COR-L47 (cell line): Measurements from ENCODE around the gene PCED1A.
A peak's percentile ranks its signal among the peaks of the same experiment; 100 is the strongest.

ENCODE experiments used
- DNase-seq: peaks from one replicate; lab custom pipeline; 2025; lab: John Stamatoyannopoulos, UW

The PCED1A gene, protein sequence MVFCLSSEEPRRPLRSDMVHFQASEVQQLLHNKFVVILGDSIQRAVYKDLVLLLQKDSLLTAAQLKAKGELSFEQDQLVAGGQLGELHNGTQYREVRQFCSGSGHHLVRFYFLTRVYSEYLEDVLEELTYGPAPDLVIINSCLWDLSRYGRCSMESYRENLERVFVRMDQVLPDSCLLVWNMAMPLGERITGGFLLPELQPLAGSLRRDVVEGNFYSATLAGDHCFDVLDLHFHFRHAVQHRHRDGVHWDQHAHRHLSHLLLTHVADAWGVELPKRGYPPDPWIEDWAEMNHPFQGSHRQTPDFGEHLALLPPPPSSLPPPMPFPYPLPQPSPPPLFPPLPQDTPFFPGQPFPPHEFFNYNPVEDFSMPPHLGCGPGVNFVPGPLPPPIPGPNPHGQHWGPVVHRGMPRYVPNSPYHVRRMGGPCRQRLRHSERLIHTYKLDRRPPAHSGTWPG

GRCh38 chr20:2840138-2840966 lies at the start of gene PCED1A, which contains the start of gene VPS16:
Gene PCED1A, minus strand, starts transcription at chr20:2840655. Its CDS starts 743 bp downstream, at chr20:2839912.
Gene VPS16, plus strand, starts transcription at chr20:2840745. Its CDS starts 30 bp downstream, at chr20:2840775.
- DNase-seq = peak; percentile 77

DNA sequence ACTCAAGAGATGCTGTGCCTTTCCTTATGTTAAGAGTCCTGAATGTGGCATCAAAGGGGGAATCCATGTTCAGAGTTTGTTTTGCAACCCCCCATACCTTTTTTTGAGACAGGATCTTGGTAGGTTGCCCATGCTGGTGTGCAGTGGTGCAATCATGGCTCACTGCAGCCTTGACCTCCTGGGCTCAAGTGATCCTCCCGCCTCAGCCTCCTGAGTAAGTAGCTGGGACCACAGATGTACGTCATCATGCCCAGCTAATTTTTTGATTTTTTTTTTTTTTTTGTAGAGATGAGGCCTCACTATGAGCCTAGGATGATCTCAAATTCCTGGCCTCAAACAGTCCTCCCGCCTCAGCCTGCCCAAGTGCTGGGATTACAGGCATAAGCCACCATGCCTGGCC lies 49.3 kb upstream of the PCED1A start:
- DNase-seq = no peak

GRCh38 chr20:2889209-2889608 lies 48.8 kb upstream of the PCED1A start:
- DNase-seq = no peak

- no peak for DNase-seq
Observed at GRCh38 chr20:2888224-2888955, 47.9 kb upstream of the PCED1A start.

GRCh38 chr20:2887715-2888114 lies 47.3 kb upstream of the PCED1A start:
- DNase-seq = no peak

GRCh38 chr20:2883726-2884637 lies 43.5 kb upstream of the PCED1A start:
- no peak for DNase-seq

DNA sequence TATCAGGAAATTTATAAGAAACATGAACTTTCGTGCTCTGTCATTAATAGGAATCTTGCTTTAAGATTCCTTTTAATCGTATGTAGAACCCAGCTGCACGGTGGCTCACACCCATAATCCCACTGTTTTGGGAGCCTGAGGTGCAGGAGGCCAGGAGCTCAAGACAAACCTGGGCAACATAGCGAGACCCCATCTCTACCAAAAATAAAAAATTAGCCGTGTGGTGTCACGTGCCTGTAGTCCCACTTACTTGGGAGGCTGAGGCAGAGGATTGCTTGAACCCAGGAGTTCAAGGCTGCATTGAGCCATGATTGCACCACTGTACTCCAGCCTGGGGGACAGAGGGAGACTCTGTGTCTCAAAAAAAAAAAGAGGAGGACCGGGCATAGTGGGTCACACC lies 40.2 kb upstream of the PCED1A start:
- no peak for DNase-seq

GRCh38 chr20:2879146-2879545 lies 38.7 kb upstream of the PCED1A start:
- no peak for DNase-seq

DNA sequence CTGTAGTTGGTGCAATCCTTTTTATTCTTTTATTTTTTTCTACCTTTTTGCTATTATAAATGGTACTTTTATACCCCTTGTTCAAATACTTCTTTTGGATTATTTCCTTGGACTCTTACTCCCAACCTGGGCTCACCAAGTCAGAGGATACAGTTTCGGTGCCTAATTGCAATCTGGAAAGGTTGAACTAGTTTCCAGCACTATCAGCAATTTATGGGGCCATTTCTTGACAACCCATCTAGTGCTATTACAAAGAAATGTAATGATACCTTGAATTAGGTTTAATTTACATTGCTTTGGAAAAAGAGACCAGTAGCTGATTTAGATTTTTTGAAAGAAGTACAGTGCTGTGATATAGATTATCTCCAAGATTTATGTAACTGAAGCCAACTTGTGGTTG lies 38.1 kb upstream of the PCED1A start:
- DNase-seq = no peak

DNA sequence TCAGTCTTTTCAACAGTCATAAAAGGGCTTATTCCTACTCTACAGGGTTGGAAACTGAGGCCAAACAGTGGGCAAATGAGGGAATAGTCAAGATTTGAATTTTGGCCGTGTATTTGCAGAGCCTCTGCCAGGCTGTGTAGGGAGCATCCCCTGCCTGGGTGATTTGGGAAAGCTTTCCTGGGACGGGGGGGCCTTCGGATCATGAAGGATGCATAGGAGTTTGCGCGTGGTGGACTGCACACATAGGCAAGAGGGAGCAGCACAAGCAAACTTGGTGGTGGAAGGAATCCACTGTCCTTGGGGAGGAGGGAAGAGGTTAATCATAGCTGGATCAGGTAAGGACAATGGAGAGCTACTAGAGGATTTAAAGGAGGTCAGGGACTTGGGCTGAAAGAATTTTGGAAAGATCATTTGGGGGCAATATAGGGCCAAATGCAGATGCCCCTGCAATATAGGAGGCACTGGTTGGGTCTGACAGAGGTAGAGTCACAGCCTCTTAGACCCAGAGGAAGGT lies 35.3 kb upstream of the PCED1A start:
- no peak for DNase-seq

GRCh38 chr20:2874456-2874855 lies 34.0 kb upstream of the PCED1A start:
- no peak for DNase-seq

DNA sequence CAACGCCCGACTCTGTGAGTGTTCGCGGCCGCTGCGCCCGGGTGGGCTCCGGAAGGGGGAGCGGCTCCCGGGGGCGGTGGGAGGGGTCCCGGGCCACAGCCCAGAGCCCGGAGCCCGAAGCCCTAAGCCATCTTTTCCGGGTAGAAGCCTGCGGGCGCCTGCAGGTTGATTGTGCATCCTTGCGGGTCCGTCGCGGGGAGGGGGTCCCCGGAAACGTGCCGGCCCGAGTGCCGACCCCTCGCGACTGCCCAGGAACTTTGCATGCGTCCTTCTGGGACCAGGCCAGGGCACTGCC lies 33.2 kb upstream of the PCED1A start:
- DNase-seq = peak; percentile 59

- peak; percentile 89 for DNase-seq
Observed at GRCh38 chr20:2873010-2873746, 32.7 kb upstream of the PCED1A start, which contains the start of gene PTPRA. Gene PTPRA, plus strand, starts transcription at chr20:2873481. Its CDS starts 90,797 bp downstream, at chr20:2964278.

- DNase-seq = peak; percentile 50
Observed at GRCh38 chr20:2872459-2873009, 32.1 kb upstream of the PCED1A start.

GRCh38 chr20:2871661-2872458 lies 31.4 kb upstream of the PCED1A start:
- DNase-seq = no peak

DNA sequence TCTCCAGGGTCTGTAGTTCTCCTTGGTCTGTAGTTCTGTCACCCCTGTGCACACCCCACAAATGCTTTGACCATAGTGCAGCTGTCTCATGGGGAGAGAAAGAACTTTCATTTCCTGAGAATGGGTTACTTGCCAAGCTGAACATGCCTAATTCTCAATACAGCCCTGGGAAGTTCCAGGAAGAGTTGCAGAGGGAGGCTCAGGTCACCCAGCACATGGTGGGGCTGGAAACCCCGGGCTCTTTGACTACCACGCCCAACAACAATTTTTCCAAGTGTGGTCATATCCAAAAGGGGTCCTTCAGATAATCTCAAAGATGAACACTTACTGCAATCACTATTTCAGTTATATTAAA lies 30.6 kb upstream of the PCED1A start:
- no peak for DNase-seq

DNA sequence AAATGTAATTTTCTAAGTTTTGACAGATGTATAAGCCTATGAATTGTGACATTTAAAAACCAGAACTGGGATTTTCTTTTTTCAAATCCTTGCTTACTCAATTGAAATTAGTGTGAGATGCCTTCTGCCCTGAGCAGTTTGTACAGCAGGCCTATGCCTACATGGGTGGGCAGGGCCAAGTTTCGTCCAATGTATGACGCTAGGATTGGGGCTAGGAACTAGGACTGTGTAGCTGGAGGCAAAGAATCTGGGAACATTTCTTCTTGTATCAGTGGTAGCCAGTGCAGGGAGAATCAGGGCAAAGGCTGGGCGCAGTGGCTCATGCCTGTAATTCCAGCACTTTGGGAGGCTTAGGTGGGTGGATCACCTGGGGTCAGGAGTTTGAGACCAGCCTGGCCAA lies 28.9 kb upstream of the PCED1A start:
- no peak for DNase-seq

- DNase-seq = no peak
Observed at GRCh38 chr20:2867081-2867864, 26.8 kb upstream of the PCED1A start.
